Ovary (tissue), 9 donors: ENCODE data around the gene PPP1R13B. TPM values are rescaled to one million over a fixed set of nuclear protein-coding genes. Genes with fewer than 3 reads are reported as not detected.

Experiments used
- DNase-seq, 5 donors: peaks; one replicate each; pipeline ENCODE4 v3.0.0-alpha.2; 2019 to 2020
- H3K27ac ChIP-seq, 2 donors: fragments of 200-600 bp; one replicate each; pipeline versions ENCODE4 v1.5.1 to v1.8.0; 2019 to 2022
- H3K27me3 ChIP-seq: fragments of 200-600 bp; one replicate; pipeline ENCODE4 v1.8.0; 2022
- H3K36me3 ChIP-seq: fragments of 200-600 bp; sonication (generic); one replicate; pipeline ENCODE4 v1.5.1; 2019
- H3K4me1 ChIP-seq: one replicate; pipeline ENCODE4 v1.8.1; 2013; ENCODE audit warnings: mild to moderate bottlenecking, moderate library complexity; ENCODE audit not compliant: insufficient read depth
- H3K4me3 ChIP-seq: fragments of 200-600 bp; sonication (generic); one replicate; pipeline ENCODE4 v1.5.1; 2017
- H3K9me3 ChIP-seq, 2 donors: fragments of 200-600 bp in 1 of 2; sonication (generic) in 1 of 2; one replicate each; pipeline versions ENCODE4 v1.5.1 to v1.8.1; 2013 to 2019; ENCODE audit warnings: mild to moderate bottlenecking in 1 of 2, moderate library complexity in 1 of 2
- CTCF ChIP-seq, 3 donors: fragments of 450-650 bp in 2 of 3; fragments of 200-600 bp in 1 of 3; IDR thresholded peaks; one replicate each; pipeline versions ENCODE4 v1.5.1 to v1.8.0; 2016 to 2022; ENCODE audit warnings: antibody characterized with exemption in 3 of 3, mild to moderate bottlenecking in 1 of 3
- EP300 ChIP-seq: sonication (generic); formaldehyde crosslinking; IDR thresholded peaks from one replicate; pipeline ENCODE4 v1.6.1; 2017; ENCODE audit warnings: antibody characterized with exemption
- POLR2A ChIP-seq: fragments of 450-650 bp; IDR thresholded peaks from one replicate; pipeline ENCODE4 v1.6.1; 2017; ENCODE audit warnings: antibody characterized with exemption, mild to moderate bottlenecking, moderate library complexity
- WGBS, 3 donors: extraction: QIAGEN DNeasy Blood & Tissue Kit in 1 of 3; methylation state at CpG; one replicate each; pipeline versions ENCODE4 v1.1.5 to v1.1.7; 2013 to 2017; 5-methylcytosine and 5-hydroxymethylcytosine counted together
- intact Hi-C, 4 donors: fragments of 100-400 bp; cut with DNase I; formaldehyde crosslinking; loops; one replicate each; pipeline versions ENCODE4 v1.11.0 to v1.15.1; 2022 to 2023
- polyA plus RNA-seq, 2 donors: library from polyadenylated mRNA; stranded (reverse); fragments of 200-250 nt in 1 of 2; fragments of 350-450 nt in 1 of 2; fragmentation: Illumina TruSeq in 1 of 2; extraction: RNeasy Lipid Tissue Mini Kit (QIAGEN cat#74804) in 1 of 2; gene quantifications; one replicate each; pipeline ENCODE4 v1.2.3, GENCODE V29; 2013 to 2014
- total RNA-seq, 7 donors: library from RNA; depleted of rRNA in 2 of 7; stranded (reverse); fragments of >200 nt in 2 of 7; fragmentation: NEBNext Ultra II Directional in 3 of 7; extraction: Animal tissue kit (Norgen Biotek cat#: 25700) in 3 of 7; gene quantifications; one replicate each; pipeline versions ENCODE4 v1.1.0 to v1.2.4, GENCODE V29; 2016 to 2023
- donor health status: DM: no; HTN: no; CAD: no; lungs with moderate emphysema.
- donor health status: DM: no; HTN: no; CAD: no.
- donor health status: Bipolar disorder and iron deficiency.
- donor health status: DM: yes; HTN: yes; CAD: no.
- donor health status: DM: no; HTN: no; CAD: no.
- donor health status: DM: yes; HTN: yes; CAD: no.

The PPP1R13B gene
- total and polyA plus RNA-seq, 9 donors, result 15.0 to 64.8 (median 35.3) TPM

- H3K4me1 ChIP-seq, result peaks cover 25% of the 10 kb centered on the region
- TF ChIP-seq EP300, result no peak
- no peak for TF ChIP-seq POLR2A
- no peak for TF ChIP-seq CTCF (IDR thresholded peaks at IDR 0.05)
Observed at GRCh38 chr14:103714063-103714724, 133.2 kb downstream of the PPP1R13B start.

GRCh38 chr14:103713304-103714062, 133.9 kb downstream of the PPP1R13B start:
- Histone ChIP-seq H3K9me3 (no peaks in the 10 kb centered on the region), H3K4me1 (peaks cover 21% of the 10 kb centered on the region), H3K27me3 (no peaks in the 10 kb centered on the region), H3K27ac (no peak overlapping the region), H3K36me3 (no peaks in the 10 kb centered on the region), H3K4me3 (no peak overlapping the region)
- 58 to 80% (median 62%) methylated on average over 18 of the region's 18 CpGs for WGBS, 3 donors
- no peak for DNase-seq
- TF ChIP-seq POLR2A (no peak), CTCF (IDR thresholded peaks at IDR 0.05) (no peak), EP300 (no peak)
- intact Hi-C loops, result no loop called here

More at GRCh38 chr14:103714063-103714724, 133.2 kb downstream of the PPP1R13B start:
- Histone ChIP-seq H3K4me3 (no peak overlapping the region), H3K27ac (no peak overlapping the region), H3K9me3 (no peaks in the 10 kb centered on the region), H3K27me3 (no peaks in the 10 kb centered on the region), H3K36me3 (no peaks in the 10 kb centered on the region)
- WGBS, 3 donors, result 45 to 53% (median 49%) methylated on average over 16 of the region's 16 CpGs
- DNase-seq, result no peak
- intact Hi-C loops, result no loop called here

GRCh38 chr14:103712633-103713247, 134.6 kb downstream of the PPP1R13B start:
- H3K4me1 ChIP-seq, result peaks cover 20% of the 10 kb centered on the region

GRCh38 chr14:103711516-103712431, 135.6 kb downstream of the PPP1R13B start:
- WGBS, 3 donors, result 53 to 59% (median 55%) methylated on average over 21 to 27 of the region's 27 CpGs

More at GRCh38 chr14:103712633-103713247, 134.6 kb downstream of the PPP1R13B start:
- peak in 1 of 5 donors; percentile 46 for DNase-seq
- H3K9me3 ChIP-seq, result no peaks in the 10 kb centered on the region
- H3K36me3 ChIP-seq, result no peaks in the 10 kb centered on the region
- H3K27ac ChIP-seq, result no peak overlapping the region
- intact Hi-C loops, result no loop called here
- WGBS, 3 donors, result 68 to 76% (median 69%) methylated on average over 24 of the region's 24 CpGs
- no peak overlapping the region for H3K4me3 ChIP-seq
- TF ChIP-seq POLR2A (no peak), EP300 (no peak)
- H3K27me3 ChIP-seq, result no peaks in the 10 kb centered on the region

More at GRCh38 chr14:103711516-103712431, 135.6 kb downstream of the PPP1R13B start:
- TF ChIP-seq CTCF (IDR thresholded peaks at IDR 0.05), result no peak
- H3K27me3 ChIP-seq, result no peaks in the 10 kb centered on the region
- DNase-seq, result peak in 1 of 5 donors; percentile 65
- no peaks in the 10 kb centered on the region for H3K9me3 ChIP-seq
- no peak overlapping the region for H3K27ac ChIP-seq
- H3K4me1 ChIP-seq, result peaks cover 16% of the 10 kb centered on the region
- no peaks in the 10 kb centered on the region for H3K36me3 ChIP-seq
- intact Hi-C loops, result no loop called here
- no peak overlapping the region for H3K4me3 ChIP-seq
